Stromal cell of bone marrow (primary cell): ENCODE data around the gene NOS3.

ENCODE experiments used
- DNase-seq: peaks from one replicate; pipeline ENCODE4 v3.0.0-alpha.2; 2012; ENCODE audit warnings: low read depth

Gene NOS3

DNA sequence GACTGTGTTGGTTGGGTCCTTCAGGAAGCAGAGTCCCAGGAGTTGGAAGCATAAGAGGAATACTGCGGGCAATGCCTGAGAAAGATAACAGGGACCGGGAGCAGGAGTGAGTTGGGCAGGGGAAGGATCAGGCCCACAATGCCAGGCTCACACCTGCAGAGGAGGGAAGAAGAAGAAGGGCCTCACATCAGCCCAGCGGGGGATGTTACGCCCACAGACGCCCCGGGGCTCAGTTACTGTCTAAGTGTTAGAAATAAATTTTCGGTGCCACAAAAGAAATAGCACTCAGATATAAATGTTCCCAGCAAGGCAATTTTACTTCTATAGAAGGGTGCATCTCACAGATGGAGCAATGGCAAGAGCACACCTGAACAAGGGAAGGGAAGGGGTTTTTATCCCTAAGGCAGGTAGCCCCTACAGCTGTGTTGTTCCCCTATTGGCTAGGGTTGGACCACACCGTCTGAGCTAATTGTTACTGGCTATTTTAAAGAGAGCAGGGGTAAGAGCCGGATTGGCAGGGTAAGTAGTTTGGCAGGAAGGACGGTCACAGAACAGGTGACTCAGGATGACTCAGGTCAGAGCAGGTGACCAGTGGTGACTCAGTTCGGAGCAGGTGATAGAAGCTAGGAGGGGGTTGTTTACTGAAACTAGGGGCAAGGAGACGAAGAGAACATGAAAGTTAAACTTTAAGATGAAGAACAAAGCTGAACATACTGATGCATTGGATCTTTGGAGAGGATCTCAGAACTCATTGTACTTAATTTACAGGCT lies at the start of gene NOS3:
TSS of gene NOS3 (plus strand) at position 602 of the 771 bp plus-strand sequence. CDS start 2,787 bp downstream, outside the sequence.
- no peak for DNase-seq

GRCh38 chr7:150941351-150942000 lies 49.3 kb upstream of the NOS3 start:
- no peak for DNase-seq

GRCh38 chr7:150942001-150942590 lies 48.7 kb upstream of the NOS3 start:
- no peak for DNase-seq

- no peak for DNase-seq
Observed at GRCh38 chr7:150942591-150943452, 48.0 kb upstream of the NOS3 start.

DNA sequence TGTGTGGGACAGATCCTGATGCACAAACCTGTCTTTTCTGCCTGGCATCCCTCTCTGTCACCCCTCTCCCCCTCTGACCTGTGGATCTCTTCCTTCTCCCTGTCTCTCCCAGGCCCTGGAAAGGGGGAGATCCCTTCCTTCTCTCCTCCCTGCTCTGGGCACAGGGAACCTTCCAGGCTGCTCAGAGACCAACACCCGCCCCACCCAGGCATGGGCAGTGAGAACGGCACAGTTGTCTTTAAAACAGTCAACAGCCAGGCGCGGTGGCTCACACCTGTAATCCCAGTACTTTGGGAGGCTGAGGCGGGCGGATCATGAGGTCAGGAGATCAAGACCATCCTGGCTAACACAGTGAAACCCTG lies 47.4 kb upstream of the NOS3 start:
- DNase-seq, result no peak

- no peak for DNase-seq
Observed at GRCh38 chr7:150944066-150945042, 46.5 kb upstream of the NOS3 start.

GRCh38 chr7:150945171-150945852 lies 45.5 kb upstream of the NOS3 start:
- DNase-seq, result no peak

DNA sequence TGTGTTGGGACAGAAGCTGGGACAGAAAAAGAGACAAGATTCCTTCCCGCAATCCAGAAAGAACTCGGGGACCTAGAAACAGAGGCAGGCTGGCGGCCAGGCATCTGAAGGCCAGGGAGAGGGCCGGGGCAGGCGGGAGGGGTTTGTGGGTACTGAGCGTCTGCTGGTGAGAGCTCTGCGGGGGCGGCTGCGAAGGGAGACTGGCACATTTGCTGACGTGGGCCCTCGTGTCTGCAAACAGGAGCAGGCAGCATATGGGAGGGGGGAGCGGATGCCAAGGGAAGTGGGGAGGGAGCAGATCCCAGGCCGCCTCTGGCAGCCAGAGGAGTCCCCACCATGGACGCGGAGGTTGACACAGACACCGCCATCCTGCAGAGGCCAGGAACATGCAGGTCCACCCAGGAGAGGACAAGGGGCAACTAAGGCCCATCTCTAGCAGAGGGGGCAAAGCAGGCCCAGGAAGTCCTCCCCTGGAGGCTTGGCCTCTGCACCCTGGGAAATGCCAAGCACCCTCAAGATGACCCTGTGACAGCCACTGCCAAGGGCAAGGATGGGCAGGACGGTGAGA lies 44.9 kb upstream of the NOS3 start:
- DNase-seq, result no peak

DNA sequence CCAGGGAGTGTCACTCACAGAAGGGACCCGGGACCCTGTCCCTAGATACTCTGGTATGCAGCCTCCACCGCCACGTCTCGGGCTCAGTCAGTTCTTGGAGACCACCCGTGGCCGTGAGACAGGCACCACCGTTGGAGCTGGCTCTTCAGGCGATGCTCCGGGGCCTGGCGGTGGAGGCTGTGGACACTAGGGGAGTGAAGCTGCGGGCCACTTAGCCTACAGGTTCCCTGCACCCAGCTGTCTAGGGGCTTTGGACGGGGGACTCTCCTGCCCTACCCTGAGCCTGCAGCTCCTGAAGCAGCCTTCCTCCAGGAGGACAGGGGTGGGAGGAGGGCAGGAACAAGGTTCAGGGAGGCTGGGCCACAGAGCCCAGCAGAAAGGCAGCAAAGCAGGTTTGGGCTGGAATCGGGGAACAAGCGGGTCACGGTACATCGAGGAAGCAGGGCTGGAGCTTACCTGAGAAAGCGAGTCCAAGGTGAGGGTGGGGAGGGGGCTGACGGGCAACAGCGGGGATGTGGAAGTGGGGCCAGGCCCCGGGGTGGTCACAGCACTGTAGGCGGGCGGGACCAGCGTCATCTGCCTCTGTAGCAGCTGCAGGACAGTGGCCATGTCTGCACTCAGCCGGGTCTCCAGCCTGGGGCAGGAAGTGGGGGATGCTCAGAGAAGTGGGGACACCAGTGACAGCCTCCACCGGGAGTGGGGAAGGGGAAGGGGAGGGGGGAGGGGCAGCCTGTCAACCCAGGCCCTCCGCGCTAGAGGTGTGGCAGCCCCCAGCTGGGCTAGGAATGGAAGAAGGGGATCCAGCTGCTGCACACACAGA lies 44.2 kb upstream of the NOS3 start:
- DNase-seq, result no peak

DNA sequence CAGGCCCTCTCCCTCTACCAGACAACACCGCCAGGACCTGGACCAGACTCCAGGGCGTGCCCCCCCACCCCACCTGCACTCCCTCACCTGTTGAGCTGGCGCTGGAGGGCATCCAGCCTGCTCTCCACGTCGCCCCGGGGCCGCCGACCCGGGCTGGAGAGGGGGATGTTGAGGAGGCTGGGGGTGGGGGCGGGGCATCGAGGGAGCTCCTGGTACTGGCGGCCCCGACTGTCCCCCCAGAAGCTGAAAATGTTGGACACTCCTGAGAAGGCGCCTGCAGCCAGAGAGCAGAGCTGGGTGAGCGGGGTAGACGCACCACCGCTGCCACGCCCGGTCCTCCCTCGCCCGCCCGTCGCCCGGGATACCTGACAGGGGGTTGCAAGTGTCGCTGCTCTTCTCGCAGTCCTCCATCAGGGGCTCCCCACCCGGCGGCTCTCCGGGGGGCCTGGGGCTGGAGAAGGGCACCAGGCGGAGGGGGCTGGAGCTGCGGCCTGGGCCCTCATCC lies 43.5 kb upstream of the NOS3 start:
- no peak for DNase-seq

DNA sequence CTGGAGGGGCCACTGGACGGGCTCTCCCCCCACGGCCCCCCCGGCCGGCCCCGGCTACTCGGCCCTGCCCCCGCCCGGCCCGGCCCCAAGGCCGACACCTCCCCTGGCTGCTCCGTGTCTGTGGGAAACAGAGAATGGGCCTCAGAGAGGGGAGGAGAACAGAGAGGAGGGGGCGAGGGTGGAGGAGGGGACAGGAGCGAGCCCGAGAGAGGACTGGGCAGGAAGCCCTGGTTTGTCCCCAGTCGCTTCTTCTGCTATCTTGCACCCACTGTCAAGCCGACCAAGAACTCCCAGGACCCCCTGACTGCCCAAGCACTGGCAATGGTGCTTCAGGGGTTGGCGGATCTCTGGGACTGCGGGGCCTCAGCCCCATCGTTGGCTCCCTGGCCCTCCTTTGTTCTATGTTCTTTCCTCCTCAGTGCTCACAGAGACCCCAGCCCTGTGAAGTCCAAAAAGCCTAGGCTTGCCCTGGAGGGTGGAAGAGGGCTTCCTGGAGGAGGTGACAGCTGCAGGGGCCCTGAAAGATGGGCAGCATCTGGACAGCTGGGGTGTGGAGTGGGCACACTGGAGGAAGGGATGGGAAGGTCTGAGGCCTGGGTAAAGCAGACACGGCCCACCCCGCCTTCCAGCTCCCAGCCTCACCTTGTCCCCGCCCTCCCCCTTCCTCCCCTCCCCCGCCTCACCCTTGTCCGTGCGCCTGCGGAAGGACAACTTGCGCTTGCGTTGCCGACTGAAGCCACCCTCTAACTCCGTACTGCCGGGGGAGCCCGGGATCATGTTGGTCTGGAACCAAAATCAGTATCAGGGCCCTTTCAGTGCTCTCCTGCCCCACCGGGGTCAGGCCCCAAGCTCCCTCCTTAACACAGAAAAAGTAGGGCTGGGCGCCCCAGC lies 42.8 kb upstream of the NOS3 start:
- no peak for DNase-seq

GRCh38 chr7:150948791-150949251 lies 42.0 kb upstream of the NOS3 start:
- DNase-seq, result no peak

- no peak for DNase-seq
Observed at GRCh38 chr7:150949564-150949963, 41.3 kb upstream of the NOS3 start.

- DNase-seq, result no peak
Observed at GRCh38 chr7:150949971-150950491, 40.8 kb upstream of the NOS3 start.

DNA sequence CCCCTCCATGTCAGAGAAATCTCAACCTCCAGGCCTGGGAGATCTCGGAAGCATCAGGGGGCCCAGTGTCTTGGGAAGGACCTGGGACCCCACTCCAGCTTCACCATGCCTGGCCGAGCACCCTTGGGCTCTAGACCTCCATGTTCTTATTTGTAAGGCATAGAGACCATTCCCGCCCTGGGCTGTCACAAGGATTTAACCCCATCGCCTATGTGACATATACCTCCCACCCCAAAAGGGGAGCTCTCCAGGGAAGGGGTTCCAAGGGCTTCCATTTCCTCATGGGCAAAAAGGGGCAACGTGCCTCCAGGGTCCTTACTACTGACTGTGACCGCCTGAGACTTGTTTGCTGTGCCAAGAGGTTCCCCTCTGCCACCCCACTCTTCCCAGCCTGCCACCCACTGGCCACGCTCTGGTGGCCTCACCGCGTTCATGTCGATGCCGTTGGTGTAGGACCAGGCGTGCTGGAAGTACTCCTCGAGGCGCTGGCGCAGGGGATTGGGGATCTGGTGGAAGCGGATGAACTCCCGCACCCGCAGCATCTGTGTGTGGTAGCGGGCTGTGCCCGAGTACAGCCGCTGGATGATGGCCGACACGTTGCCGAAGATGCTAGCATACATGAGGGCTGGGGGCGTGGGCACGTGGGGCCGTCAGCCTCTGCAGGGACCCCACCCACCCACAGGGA lies 40.2 kb upstream of the NOS3 start:
- DNase-seq, result no peak

DNA sequence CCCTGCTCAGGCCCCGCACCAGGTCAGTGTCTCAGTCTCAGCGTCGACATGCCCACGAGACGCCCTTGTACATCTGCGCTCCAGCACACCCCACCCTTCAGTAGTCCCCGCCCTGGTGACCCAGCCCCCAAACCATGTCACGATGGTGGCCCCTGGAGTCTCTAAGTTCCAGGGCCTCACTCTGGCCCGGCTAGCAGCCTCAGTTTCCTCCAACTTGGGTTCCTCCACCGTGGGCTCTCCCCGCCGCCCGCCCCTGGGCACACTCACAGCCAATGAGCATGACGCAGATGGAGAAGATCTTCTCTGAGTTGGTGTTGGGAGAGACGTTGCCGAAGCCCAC lies 39.7 kb upstream of the NOS3 start:
- DNase-seq, result no peak

DNA sequence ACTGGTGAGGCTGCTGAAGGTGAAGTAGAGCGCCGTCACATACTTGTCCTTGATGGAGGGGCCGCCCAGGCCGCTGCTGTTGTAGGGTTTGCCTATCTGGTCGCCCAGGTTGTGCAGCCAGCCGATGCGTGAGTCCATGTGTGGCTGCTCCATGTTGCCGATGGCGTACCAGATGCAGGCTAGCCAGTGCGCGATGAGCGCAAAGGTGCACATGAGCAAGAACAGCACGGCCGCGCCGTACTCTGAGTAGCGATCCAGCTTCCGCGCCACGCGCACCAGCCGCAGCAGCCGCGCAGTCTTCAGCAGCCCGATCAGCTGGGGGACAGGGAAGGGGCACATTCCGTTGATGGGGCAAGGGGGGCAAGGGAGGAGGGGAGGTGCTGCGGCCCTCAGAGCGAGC lies 39.3 kb upstream of the NOS3 start:
- no peak for DNase-seq
